ENCODE results near the gene SOX6.

GRCh38 chr11:15977116-15977515 is 379.2 kb downstream of the SOX6 start:
- no peak for TF ChIP-seq EP300 (IDR thresholded peaks at IDR 0.05)
- no peak for TF ChIP-seq CTCF (IDR thresholded peaks at IDR 0.05)
- TF ChIP-seq POLR2AphosphoS5 (IDR thresholded peaks at IDR 0.05), result no peak
- TF ChIP-seq POLR2A (IDR thresholded peaks at IDR 0.05), result no peak
